M059J (cell line): ENCODE data around the gene STARD7. TPM values are rescaled to one million over a fixed set of nuclear protein-coding genes. Genes with fewer than 3 reads are reported as not detected.

Experiments
- DNase-seq: peaks from one replicate; pipeline ENCODE4 v3.0.0-alpha.2; 2012; ENCODE audit warnings: low read depth
- total RNA-seq: library from RNA; depleted of rRNA; stranded (reverse); fragments of >200 nt; shearing (Covaris generic); gene quantifications from 2 replicates; pipeline ENCODE4 v1.2.3, GENCODE V29; 2014

STARD7 gene
- total RNA-seq, 1 experiment from 2014 or later, result 160 TPM

GRCh38 chr2:96197546-96198255, 10.9 kb downstream of the STARD7 start:
- peak; percentile 17 for DNase-seq

- DNase-seq, result peak; percentile 66
Observed at GRCh38 chr2:96195410-96196066, 13.1 kb downstream of the STARD7 start.

GRCh38 chr2:96191937-96192670, 16.5 kb downstream of the STARD7 start:
- no peak for DNase-seq

GRCh38 chr2:96188821-96189526, 19.7 kb downstream of the STARD7 start:
- DNase-seq, result no peak

GRCh38 chr2:96186562-96186961, 22.1 kb downstream of the STARD7 start:
- no peak for DNase-seq

GRCh38 chr2:96185516-96185915, 23.1 kb downstream of the STARD7 start:
- DNase-seq, result no peak

- DNase-seq, result no peak
Observed at GRCh38 chr2:96184989-96185388, 23.6 kb downstream of the STARD7 start.

GRCh38 chr2:96184188-96184587, 24.4 kb downstream of the STARD7 start:
- DNase-seq, result no peak

GRCh38 chr2:96181529-96181928, 27.1 kb downstream of the STARD7 start:
- no peak for DNase-seq

GRCh38 chr2:96180521-96180920, 28.1 kb downstream of the STARD7 start:
- no peak for DNase-seq

- no peak for DNase-seq
Observed at GRCh38 chr2:96180002-96180401, 28.6 kb downstream of the STARD7 start.

GRCh38 chr2:96176661-96177060, 32.0 kb downstream of the STARD7 start:
- no peak for DNase-seq

- DNase-seq, result peak; percentile 67
Observed at GRCh38 chr2:96175951-96176350, 32.7 kb downstream of the STARD7 start.

- DNase-seq, result peak; percentile 73
Observed at GRCh38 chr2:96174251-96175144, 34.1 kb downstream of the STARD7 start.

GRCh38 chr2:96171831-96172230, 36.8 kb downstream of the STARD7 start:
- DNase-seq, result no peak

GRCh38 chr2:96170626-96171025, 38.0 kb downstream of the STARD7 start:
- DNase-seq, result no peak

GRCh38 chr2:96169868-96170507, 38.6 kb downstream of the STARD7 start:
- no peak for DNase-seq

GRCh38 chr2:96167407-96168013, 41.1 kb downstream of the STARD7 start:
- DNase-seq, result peak; percentile 74

- DNase-seq, result no peak
Observed at GRCh38 chr2:96164459-96165184, 44.0 kb downstream of the STARD7 start.
